Measurements from ENCODE around the gene ACTN3. TPM values are rescaled to one million over a fixed set of nuclear protein-coding genes. Genes with fewer than 3 reads are reported as not detected.
"Not testable (repeated sequence)": the region's sequence is repeated elsewhere in the genome, so short reads cannot be mapped to it uniquely, and the experiment has no call there.

ACTN3 gene
- total and polyA plus RNA-seq, 3 donors from 2014 or later: 1.7 to 6.8 (median 4.0) TPM

DNA sequence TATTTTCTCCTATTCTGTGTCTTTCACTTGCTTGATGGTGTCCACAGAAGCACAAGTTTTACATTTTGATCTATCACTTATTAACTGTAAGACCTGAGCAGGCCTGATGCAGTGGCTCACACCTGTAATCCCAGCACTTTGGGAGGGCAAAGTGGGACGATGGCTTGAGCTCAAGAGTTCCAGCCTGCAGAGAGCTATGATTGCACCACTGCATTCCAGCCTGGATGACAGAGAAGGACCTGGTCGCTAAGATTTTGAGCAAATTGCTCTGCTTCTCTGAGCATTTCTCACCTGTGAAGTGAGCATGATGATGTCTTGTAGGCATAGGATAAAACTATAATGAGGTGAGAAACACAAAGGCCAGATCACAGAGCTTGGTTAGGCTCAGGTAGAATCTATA, 39.4 kb downstream of the ACTN3 start:
- no peaks in the 10 kb centered on the region for H3K36me3 ChIP-seq (ENCODE audit: low read depth, missing control alignments)
- no peaks in the 10 kb centered on the region for H3K9me3 ChIP-seq
- DNase-seq: no peak
- H3K27me3 ChIP-seq: no peaks in the 10 kb centered on the region
- no peak for TF ChIP-seq POLR2A (IDR thresholded peaks at IDR 0.05)
- no peak for TF ChIP-seq CTCF (IDR thresholded peaks at IDR 0.05)
- intact Hi-C loops (cut with DNase I; ENCODE audit: low total_unique reads): no loop called here
- H3K4me3 ChIP-seq: no peak overlapping the region
- 59 to 75% methylated on average over 2 of the region's 2 CpGs for WGBS, 2 donors
- no peaks in the 10 kb centered on the region for H3K4me1 ChIP-seq
- no peak overlapping the region for H3K27ac ChIP-seq

GRCh38 chr11:66589315-66589714, 42.6 kb downstream of the ACTN3 start:
- H3K27me3 ChIP-seq; intact Hi-C loops (cut with DNase I; ENCODE audit: low total_unique reads): not testable (repeated sequence)
- WGBS, 2 donors: 76 to 92% methylated on average over 2 of the region's 2 CpGs

DNA sequence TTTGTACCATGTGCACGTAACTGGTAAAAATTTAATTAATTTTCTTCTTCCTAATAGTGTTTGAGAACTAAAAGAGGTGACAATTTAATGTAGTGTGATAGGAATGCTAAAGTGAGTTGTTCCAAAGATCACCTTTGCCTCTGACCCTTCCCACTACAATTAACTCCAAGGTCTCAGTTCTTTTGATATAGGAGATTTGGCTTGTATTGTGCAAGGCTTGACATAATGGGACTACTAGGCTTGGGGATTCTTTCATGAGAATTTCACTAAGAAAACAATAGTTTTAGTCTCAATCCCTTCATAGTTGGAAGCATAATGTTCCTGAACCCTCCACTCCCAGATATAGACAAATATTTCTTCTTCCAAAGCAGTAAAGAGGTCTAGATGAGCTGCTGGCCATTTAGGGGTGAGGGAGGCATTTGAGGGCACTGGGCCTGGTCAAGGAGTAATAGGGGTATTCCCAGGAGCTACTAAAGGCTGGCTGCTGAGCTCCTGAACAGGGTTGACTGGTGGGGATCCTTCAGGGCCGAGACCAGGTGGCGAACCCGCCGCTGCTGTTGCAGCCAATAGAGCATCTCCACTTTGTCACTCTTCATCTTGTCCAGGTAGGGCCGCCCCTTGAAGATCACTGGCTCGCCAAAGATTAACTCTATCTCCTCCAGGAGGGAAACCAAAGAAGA, 43.4 kb downstream of the ACTN3 start:
- WGBS, 2 donors: 94 to 98% methylated on average over 6 to 7 of the region's 7 CpGs

More at GRCh38 chr11:66589315-66589714, 42.6 kb downstream of the ACTN3 start:
- not testable (repeated sequence) for H3K4me1 ChIP-seq; H3K9me3 ChIP-seq; H3K4me3 ChIP-seq; H3K36me3 ChIP-seq (ENCODE audit: low read depth, missing control alignments); DNase-seq; H3K27ac ChIP-seq

DNA sequence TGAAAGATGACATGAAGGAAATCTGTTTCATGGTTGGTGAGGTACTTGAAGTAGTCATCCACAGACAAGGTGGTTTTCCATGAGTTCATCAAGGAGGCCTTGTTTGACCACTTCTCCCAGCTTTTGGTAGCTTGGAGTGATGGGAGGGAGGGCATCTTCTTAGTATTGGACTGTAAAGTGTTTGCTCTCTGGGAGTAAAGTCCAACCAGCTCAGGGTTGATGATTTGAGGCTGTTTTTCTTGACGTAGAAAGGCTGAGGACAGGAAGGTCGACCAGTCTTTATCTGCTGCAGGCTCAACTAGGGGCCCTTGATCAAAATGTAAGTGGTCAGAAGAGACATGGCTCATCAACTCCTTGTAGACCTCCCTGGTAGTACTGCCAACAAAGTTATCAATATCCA, 44.5 kb downstream of the ACTN3 start:
- intact Hi-C loops (cut with DNase I; ENCODE audit: low total_unique reads): no loop called here
- DNase-seq: no peak
- H3K4me1 ChIP-seq: peaks cover 24% of the 10 kb centered on the region
- TF ChIP-seq CTCF (IDR thresholded peaks at IDR 0.05): no peak
- TF ChIP-seq POLR2A (IDR thresholded peaks at IDR 0.05): no peak
- WGBS, 2 donors: 76 to 92% methylated on average over 2 of the region's 2 CpGs
- no peak overlapping the region for H3K27ac ChIP-seq
- H3K4me3 ChIP-seq: no peak overlapping the region
- H3K9me3 ChIP-seq: no peaks in the 10 kb centered on the region
- H3K27me3 ChIP-seq: no peaks in the 10 kb centered on the region
- H3K36me3 ChIP-seq (ENCODE audit: low read depth, missing control alignments): no peaks in the 10 kb centered on the region

More for the DNA sequence above, 43.4 kb downstream of the ACTN3 start:
- TF ChIP-seq POLR2A (IDR thresholded peaks at IDR 0.05) (no peak), CTCF (IDR thresholded peaks at IDR 0.05) (no peak)
- Histone ChIP-seq H3K27me3 (no peaks in the 10 kb centered on the region), H3K36me3 (ENCODE audit: low read depth, missing control alignments) (no peaks in the 10 kb centered on the region), H3K4me3 (no peak overlapping the region), H3K27ac (no peak overlapping the region), H3K4me1 (peaks cover 16% of the 10 kb centered on the region), H3K9me3 (no peaks in the 10 kb centered on the region)
- no peak for DNase-seq
- intact Hi-C loops (cut with DNase I; ENCODE audit: low total_unique reads): no loop called here

- TF ChIP-seq POLR2A (IDR thresholded peaks at IDR 0.05) (peak; percentile 71), CTCF (IDR thresholded peaks at IDR 0.05) (peak; percentile 48 to 81 (median 78))
- WGBS, 2 donors: 4 to 9% methylated on average over 25 to 68 of the region's 68 CpGs
- Histone ChIP-seq H3K27ac (peak within 1 kb of the TSS; percentile 71 to 84), H3K4me1 (peaks cover 24% of the 10 kb centered on the region), H3K9me3 (no peaks in the 10 kb centered on the region), H3K36me3 (ENCODE audit: low read depth, missing control alignments) (no peaks in the 10 kb centered on the region), H3K27me3 (no peaks in the 10 kb centered on the region), H3K4me3 (peak within 1 kb of the TSS; percentile 58 to 71)
- peak; percentile 98 for DNase-seq
- intact Hi-C loops (cut with DNase I; ENCODE audit: low total_unique reads): no loop called here
Measured at GRCh38 chr11:66592457-66593302, 46.0 kb downstream of the ACTN3 start, which contains the start of the genes CCDC87 and CCS. Gene CCDC87 (minus strand): TSS chr11:66593063. CDS start chr11:66593015, 48 bp downstream. Gene CCS (plus strand): TSS chr11:66593185. CDS start chr11:66593262, 77 bp downstream.

Data from testis (tissue), 3 donors.